Measurements from ENCODE around the gene RB1.

The RB1 gene

GRCh38 chr13:48457578-48458242, 154.2 kb downstream of the RB1 start:
- DNase-seq (ENCODE audit: low read depth), result no peak
- TF ChIP-seq CTCF (conservative IDR thresholded peaks at IDR 0.05; ENCODE audit: low read depth, low read length), result no peak
- H3K4me3 ChIP-seq (ENCODE audit: low read depth, low read length), result no peak overlapping the region

GRCh38 chr13:48475230-48475629, 171.7 kb downstream of the RB1 start:
- TF ChIP-seq CTCF (conservative IDR thresholded peaks at IDR 0.05; ENCODE audit: low read depth, low read length), result no peak
- H3K4me3 ChIP-seq (ENCODE audit: low read depth, low read length), result no peak overlapping the region
- DNase-seq (ENCODE audit: low read depth), result no peak

GRCh38 chr13:48476215-48476614, 172.7 kb downstream of the RB1 start:
- DNase-seq (ENCODE audit: low read depth), result no peak
- no peak overlapping the region for H3K4me3 ChIP-seq (ENCODE audit: low read depth, low read length)
- TF ChIP-seq CTCF (conservative IDR thresholded peaks at IDR 0.05; ENCODE audit: low read depth, low read length), result no peak

- no peak for TF ChIP-seq CTCF (conservative IDR thresholded peaks at IDR 0.05; ENCODE audit: low read depth, low read length)
- no peak overlapping the region for H3K4me3 ChIP-seq (ENCODE audit: low read depth, low read length)
- no peak for DNase-seq (ENCODE audit: low read depth)
Measured at GRCh38 chr13:48476686-48477085, 173.1 kb downstream of the RB1 start.

- TF ChIP-seq CTCF (conservative IDR thresholded peaks at IDR 0.05; ENCODE audit: low read depth, low read length), result no peak
- no peak for DNase-seq (ENCODE audit: low read depth)
- H3K4me3 ChIP-seq (ENCODE audit: low read depth, low read length), result no peak overlapping the region
Measured at GRCh38 chr13:48477191-48477855, 173.8 kb downstream of the RB1 start.

- peak; percentile 55 for DNase-seq (ENCODE audit: low read depth)
- TF ChIP-seq CTCF (conservative IDR thresholded peaks at IDR 0.05; ENCODE audit: low read depth, low read length), result no peak
- no peak overlapping the region for H3K4me3 ChIP-seq (ENCODE audit: low read depth, low read length)
Measured at GRCh38 chr13:48478391-48478790, 174.8 kb downstream of the RB1 start.

GRCh38 chr13:48483575-48483974, 180.0 kb downstream of the RB1 start:
- DNase-seq (ENCODE audit: low read depth), result no peak
- H3K4me3 ChIP-seq (ENCODE audit: low read depth, low read length), result no peak overlapping the region
- no peak for TF ChIP-seq CTCF (conservative IDR thresholded peaks at IDR 0.05; ENCODE audit: low read depth, low read length)

All from choroid plexus epithelial cell (primary cell).